GM12873 (cell line): ENCODE measurements around the gene TERC.

ENCODE experiments used
- TF ChIP-seq, protein P1 (sequence below): IDR thresholded peaks from 2 replicates; pipeline ENCODE4 v1.5.1; 2012; ENCODE audit warnings: low read depth, mild to moderate bottlenecking, moderate library complexity, low read length, control low read depth; ENCODE audit not compliant: insufficient read depth; ENCODE audit errors: missing control alignments

Gene TERC

DNA sequence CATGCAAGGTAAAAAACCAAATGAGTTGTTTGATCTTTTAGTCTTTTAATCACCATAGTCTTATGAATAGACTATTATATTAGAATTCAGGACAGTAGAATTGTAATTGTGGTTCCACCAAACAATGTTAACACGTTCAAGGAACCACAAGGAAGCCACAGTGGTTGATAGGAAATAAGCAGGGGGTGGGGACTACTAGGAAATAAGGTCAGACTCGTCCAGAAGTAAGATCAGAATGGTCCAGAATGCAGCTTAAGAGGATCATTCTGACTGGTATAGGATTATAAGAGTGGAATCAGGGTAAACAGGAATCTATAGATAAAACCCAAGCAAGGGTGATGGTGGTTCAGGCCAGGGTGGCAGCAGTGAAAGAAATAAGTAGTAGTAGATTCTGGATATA lies 15.9 kb upstream of the TERC start:
- TF ChIP-seq, protein P1, sequence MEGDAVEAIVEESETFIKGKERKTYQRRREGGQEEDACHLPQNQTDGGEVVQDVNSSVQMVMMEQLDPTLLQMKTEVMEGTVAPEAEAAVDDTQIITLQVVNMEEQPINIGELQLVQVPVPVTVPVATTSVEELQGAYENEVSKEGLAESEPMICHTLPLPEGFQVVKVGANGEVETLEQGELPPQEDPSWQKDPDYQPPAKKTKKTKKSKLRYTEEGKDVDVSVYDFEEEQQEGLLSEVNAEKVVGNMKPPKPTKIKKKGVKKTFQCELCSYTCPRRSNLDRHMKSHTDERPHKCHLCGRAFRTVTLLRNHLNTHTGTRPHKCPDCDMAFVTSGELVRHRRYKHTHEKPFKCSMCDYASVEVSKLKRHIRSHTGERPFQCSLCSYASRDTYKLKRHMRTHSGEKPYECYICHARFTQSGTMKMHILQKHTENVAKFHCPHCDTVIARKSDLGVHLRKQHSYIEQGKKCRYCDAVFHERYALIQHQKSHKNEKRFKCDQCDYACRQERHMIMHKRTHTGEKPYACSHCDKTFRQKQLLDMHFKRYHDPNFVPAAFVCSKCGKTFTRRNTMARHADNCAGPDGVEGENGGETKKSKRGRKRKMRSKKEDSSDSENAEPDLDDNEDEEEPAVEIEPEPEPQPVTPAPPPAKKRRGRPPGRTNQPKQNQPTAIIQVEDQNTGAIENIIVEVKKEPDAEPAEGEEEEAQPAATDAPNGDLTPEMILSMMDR = no peak

DNA sequence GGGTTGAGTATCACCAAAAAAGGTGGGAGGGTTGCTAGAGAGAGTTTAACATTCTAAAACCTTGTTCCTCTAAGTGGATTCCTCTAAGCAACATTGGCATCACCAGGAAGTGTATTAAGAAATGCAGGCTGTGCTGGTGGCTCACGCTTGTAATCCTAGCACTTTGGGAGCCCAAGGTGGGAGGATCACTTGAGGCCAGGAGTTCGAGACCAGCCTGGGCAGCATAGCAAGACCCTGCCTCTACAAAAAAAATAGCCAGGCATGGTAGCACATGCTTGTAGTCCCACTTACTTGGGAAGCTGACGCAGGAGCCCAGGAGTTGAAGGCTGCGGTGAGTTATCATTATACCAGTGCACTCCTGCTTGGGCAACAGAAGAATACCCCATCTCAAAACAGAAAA lies 13.0 kb upstream of the TERC start:
- TF ChIP-seq, protein P1 = no peak

DNA sequence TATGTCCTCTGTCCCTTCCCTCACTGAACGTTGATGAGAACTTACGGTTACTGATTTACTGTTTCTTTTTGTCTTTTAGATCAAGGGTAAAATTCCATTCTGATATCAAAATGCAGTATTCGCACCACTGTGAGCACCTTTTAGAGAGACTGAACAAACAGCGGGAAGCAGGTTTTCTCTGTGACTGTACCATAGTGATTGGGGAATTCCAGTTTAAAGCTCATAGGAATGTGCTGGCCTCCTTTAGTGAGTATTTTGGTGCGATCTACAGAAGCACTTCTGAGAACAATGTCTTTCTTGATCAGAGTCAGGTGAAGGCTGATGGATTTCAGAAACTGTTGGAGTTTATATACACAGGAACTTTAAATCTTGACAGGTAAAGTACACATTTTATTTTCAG lies 9.3 kb upstream of the TERC start:
- TF ChIP-seq, protein P1 = no peak

DNA sequence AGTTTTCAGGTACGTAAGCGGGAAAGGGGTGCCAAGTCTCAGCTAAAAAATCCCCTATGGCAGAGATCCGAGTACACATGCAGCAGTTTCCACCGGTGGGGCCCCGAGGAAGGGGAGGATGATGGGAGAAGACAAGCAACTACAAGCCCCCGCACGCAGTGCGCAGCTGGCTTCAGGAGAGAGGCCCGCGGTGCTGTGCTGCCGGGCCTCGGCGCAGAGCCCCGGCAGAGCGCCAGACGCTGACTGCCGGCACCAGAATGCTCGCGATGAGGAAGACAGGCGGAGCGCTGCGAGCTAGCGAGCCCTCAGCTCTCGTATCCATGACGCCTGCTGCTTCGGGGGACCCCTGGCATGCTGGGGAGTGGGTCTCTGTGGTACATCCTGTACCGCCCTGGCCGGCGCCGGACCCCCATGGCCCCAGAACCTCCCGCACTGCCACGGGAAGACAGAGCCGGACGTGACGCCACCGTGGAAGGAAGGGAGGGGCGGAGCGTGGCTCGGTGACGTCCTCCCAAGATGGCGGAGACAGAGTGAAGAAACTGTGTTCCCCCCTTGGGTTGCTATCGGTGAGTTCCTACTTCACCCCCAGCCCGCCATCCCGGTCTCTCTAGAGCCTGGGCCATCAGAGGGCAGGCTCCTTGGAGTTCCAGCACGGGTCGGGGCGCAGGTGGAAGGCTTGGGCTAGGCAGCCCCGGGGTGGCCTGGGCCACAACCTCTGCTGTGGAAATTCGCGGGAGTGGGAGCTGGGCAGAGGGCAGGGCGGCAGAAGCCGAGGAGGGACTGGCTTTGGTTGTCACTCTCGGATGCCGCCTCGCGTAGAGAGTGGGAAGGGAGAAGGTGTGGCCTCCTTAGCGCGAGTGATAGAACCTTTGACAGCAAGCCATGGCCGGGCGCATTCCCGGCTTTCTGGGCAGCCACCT lies 8.3 kb upstream of the TERC start, which contains the start of gene MYNN:
Gene MYNN, plus strand, starts transcription at position 500 of the 920 bp plus-strand sequence. CDS start 900 bp downstream, outside the sequence.
- TF ChIP-seq, protein P1 = peak; percentile 21

DNA sequence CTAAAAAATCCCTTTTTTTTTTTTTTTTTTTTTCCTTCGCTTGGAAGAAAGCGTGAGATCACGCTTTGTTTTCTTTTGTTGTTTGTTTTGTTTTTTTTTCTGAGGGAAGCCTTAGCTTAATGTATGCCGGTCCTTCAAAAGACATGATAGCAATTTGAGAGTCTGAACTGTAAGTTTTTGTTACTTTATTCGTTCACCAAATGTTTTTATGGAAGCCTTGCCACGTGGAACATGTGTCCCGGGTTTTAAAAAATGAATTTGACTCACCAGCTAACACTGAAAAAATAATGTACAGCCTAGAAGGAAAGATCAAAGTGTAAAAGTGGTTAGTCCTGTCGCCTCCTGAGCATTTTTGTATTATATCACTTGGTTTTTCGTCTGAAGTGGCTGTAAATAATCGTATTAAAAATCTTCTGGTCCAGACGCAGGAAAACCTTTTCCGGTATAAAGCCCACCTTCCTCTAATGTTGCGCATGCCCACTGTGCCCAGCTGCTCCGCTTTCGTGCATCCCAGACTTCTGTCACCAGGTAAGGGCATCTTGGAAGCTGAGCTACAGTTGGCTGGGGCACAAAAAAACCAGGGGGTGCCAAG lies 7.5 kb upstream of the TERC start:
- TF ChIP-seq, protein P1 = no peak

DNA sequence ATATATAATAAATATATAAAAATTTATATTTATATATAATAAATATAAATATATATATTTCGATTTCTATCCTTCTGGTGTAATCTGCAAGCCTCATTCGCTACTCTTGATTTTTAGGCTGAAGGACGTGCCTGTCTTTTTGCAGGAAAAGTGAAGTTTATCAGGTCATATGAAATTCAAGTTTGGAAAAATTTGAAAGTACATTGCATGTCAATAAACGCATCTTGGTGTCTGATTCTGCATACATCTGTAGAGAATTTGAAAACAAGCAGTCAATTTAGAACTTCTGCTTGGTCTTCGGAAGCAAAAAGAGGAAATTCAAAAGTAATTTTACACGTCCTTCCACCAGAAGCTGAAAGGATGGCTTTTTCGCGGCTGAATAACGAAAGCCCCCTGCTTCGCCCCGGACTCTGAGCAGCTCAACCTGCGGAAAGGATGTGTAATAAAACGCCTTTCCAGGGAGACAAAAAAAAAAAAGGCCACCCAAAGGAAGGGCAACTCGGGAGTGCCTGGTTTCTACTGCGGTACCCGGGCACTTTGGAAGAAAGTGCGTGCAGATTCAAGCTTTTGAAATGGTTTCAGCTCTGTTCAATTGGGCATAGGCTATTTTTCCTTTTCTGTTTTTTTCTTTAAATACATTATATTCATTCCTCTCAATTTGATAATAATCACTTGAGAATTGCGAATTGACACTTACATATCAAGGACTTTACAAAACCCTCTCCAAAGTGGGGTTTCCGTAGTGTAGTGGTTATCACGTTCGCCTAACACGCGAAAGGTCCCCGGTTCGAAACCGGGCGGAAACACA lies 6.8 kb upstream of the TERC start:
- TF ChIP-seq, protein P1 = no peak
